DMS53 (cell line): ENCODE measurements around the gene ZNF655.
"Not testable (repeated sequence)": the region's sequence is repeated elsewhere in the genome, so short reads cannot be mapped to it uniquely, and the experiment has no call there.

ENCODE experiments used
- DNase-seq: peaks from one replicate; lab custom pipeline; 2025; lab: John Stamatoyannopoulos, UW

ZNF655 gene, protein sequence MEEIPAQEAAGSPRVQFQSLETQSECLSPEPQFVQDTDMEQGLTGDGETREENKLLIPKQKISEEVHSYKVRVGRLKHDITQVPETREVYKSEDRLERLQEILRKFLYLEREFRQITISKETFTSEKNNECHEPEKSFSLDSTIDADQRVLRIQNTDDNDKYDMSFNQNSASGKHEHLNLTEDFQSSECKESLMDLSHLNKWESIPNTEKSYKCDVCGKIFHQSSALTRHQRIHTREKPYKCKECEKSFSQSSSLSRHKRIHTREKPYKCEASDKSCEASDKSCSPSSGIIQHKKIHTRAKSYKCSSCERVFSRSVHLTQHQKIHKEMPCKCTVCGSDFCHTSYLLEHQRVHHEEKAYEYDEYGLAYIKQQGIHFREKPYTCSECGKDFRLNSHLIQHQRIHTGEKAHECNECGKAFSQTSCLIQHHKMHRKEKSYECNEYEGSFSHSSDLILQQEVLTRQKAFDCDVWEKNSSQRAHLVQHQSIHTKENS

DNA sequence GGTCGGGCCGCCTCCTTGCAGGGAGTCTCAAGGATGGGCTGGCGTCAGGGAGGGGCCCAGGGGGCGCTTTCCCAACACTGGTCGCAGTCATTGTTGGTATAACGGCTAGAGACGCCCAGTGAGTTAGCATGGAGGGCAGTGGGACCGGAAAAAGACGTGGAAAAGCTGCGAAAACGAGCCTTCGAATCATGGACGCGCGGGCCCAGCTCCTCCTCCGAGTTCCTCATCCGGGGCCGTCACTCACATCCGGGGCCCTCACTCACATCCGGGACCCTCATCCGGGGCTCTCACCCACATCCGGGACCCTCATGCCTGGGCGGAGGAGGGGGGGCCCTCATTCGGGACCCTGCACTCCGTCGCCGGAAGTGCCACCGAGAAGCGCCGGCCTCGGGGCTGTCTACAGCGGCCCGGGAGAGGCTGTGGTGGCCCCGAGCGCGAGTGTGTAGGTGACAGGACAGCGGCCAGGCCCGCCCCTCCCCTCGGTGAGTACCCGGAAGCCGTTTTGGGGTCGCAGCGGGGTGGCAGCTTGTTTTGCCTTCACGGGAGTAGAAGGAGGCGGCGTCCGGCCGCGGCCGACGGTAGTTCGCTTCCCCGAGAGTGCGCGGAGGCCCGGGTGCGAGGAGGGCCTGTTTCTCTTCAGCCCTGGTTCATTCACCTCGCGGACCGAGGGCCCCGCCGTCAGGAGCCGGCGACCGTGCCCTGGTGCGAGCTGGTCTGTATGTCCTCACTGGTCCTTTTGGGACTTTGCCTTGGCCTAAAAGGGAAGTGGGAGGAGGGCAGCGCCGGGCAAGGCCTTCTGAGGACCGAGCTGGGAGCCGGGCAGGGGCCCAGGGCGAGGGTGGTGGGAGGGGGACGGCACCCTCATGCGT, at the start of gene ZNF655:
Gene ZNF655 (plus strand): TSS at position 337 of the 869 bp plus-strand sequence. CDS start 1,918 bp downstream, outside the sequence.
- DNase-seq, result peak; percentile 98

DNA sequence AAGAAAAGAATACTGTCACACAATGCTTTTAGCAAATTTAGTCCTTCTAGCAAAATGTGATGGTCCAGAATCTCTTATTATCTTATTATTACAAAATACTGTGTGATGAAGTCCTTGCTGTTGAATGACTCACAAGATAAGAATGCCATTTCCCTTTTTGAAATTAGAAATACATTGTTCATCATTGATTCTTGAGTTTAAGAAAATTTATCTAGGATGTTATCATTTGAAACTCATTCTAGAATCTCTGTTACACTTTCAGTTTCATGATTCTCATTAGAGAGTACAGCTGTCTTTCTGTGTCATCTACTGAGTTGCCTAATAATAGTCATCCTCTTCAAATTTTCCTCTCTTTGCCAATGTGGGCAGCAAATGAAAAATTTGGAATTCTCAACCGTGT, 44.4 kb upstream of the ZNF655 start:
- no peak for DNase-seq

DNA sequence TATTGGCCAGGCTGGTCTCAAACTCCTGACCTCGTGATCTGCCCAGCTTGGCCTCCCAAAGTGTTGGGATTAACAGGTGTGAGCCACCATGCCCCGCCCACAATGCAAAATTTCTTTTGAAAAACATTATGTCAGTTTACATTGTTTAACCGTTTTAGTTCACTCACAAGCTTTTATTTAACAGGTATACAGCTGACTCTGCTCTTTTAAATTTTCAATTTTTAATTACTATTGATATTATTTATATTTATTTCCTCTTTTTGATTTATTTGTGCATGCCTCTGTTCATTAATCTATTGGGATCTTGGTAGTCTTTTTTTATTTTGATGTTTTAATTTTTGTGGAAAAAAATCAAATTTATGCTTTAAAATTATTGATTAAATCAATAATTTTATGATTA, 37.0 kb upstream of the ZNF655 start:
- DNase-seq, result no peak

DNA sequence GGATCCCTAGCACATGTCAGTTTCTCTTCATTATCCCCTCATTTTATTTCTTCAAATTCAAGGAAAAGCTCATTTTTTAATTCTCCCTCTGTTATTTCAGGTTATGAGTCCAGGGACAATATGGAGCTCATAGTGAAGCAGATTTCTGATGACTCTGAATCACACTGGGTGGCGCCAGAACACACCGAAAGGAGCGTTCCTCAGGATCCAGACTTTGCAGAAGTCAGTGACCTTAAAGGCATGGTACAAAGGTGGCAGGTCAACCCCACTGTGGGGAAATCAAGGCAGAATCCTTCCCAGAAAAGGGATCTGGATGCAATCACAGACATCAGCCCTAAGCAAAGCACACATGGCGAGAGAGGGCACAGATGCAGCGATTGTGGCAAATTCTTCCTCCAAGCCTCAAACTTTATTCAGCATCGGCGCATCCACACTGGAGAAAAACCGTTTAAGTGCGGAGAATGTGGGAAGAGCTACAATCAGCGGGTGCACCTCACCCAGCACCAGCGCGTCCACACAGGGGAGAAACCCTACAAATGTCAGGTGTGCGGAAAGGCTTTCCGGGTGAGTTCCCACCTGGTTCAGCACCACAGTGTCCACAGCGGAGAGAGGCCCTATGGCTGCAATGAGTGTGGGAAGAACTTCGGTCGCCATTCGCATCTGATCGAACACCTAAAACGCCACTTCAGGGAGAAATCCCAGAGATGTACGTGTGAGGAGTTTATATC, 32.6 kb upstream of the ZNF655 start:
- peak; percentile 54 for DNase-seq

DNA sequence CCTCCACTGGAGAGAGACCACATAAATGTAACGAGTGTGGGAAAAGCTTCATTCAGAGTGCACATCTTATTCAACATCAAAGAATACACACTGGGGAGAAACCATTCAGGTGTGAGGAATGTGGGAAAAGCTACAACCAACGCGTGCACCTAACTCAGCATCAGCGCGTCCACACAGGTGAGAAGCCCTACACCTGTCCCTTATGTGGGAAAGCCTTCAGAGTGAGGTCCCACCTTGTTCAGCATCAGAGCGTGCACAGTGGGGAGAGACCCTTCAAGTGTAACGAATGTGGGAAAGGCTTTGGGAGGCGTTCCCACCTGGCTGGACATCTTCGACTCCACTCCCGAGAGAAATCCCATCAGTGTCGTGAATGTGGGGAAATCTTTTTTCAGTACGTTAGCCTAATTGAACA, 27.1 kb upstream of the ZNF655 start:
- DNase-seq, result peak; percentile 20

DNA sequence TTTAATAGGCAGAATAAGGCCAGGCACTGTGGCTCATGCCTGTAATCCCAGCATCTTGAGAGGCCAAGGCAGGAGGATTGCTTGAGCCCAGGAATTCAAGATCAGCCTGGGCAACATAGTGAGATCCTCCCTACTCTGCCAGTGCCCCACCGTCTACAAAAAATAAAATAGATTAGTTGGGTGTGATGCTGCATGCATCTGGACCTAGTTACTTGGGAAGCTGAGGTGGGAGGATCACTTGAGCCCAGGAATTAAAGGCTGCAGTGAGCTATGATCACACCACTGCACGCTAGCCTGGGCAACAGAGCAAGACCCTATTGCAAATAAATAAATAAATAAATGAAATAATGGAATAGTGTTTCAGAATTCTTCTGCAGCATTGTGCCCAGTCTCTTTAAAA, 22.8 kb upstream of the ZNF655 start:
- no peak for DNase-seq

DNA sequence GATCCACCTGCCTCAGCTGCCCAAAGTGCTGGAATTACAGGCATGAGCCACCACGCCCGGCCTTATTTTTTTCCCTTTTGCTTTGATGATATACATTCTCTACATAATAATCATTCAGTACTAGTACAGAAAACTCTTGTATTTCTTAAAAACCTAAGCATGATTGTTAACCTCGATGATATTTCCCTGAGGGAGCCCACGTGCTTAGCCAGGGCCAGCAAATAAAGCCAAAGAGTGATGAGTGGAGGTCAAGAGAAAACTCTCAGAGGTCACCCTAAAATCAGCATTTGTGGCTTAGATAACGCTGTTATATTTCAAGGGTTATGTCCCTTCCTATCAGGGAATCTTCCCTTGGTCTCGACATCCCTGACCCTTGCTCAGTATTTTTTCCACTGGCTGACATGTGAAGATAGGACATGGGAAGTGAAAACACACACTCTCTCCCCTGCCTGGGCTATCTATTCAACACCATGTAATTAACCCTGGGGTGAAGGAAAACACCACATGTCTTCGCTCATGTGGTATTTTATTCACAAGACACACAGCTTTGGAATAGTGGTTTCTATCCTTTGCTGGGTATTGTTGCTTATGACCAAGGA, 19.1 kb upstream of the ZNF655 start:
- DNase-seq, result no peak

DNA sequence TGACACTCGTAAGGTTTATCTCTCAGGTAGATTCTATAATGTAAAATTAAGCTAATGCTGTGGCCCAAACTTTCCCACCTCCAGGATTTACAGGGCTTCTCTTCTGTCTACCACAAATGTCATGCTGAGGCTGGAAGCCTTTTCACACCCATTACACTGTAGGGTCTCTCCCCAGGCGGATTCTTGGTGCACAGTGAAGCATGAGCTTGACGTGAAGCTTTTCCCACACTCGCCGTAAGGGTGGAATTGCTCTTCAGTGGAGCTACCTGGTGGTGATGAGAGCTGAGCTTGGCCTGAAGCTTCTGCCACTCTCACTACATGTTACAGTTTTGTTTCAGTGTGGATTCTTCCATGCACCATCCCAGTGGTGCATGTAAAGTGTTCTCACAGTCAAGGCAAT, 17.9 kb upstream of the ZNF655 start:
- DNase-seq, result no peak

DNA sequence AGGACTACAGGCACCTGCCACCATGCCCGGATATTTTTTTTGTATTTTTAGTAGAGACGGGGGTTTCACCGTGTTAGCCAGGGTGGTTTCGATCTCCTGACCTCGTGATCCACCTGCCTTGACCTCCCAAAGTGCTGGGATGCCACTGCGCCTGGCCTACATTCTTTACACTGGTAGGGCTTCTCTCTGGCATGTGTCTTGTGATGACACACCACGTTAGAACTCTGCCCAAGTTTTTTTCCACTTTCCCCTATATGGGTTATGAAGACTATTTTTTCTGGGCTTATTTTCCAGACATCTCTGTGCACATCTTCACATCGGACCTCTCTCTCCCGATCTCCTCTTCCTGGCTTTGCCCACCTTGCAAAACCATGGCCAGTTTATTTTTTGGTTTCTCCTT, 17.2 kb upstream of the ZNF655 start:
- no peak for DNase-seq

DNA sequence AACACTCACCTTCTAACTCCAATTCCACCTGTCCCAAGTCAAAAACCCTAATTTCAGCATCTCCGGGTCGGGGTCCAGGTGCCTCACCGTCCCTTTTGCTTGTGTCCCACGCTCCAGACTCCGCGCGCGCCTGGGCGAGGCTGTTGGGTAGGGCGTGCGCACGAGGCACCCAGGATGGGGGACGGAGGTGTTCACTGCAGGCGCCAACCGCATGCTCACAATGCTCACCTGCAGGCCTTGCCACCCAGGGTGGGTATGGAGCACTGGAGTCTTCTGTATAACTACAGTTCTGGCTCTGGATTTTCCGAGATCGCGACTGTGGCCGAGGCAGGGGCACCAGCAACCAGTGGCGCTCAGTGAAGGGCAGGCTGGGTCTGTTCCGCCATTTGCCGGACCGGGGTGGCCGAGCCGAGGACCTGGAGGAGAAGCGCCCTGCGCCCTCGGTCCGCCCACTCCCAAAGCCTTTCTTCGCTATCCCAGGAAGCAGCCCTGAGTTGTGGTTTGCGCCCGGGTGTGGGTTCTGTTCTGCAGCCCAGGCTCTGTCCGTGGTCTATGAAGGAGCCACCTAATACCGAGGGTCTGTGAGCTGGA, 15.3 kb upstream of the ZNF655 start:
- DNase-seq, result no peak

DNA sequence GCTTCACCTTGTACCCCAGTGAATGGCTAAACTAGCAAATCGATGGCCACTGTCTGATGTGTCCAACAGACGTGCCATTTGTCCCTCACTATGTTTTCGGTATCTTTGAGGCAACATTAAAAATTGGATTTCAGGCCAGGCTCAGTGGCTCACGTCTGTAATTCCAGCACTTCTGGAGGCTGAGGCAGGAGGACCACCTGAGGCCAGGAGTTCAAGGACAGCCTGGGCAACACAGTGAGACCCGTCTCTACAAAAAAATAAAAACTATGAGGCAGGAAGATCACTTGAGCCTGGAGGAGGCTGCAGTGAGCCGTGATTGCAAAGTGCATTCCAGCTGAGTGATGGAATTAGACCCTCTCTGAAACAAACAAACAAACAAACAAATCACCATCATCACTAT, 14.5 kb upstream of the ZNF655 start:
- no peak for DNase-seq

DNA sequence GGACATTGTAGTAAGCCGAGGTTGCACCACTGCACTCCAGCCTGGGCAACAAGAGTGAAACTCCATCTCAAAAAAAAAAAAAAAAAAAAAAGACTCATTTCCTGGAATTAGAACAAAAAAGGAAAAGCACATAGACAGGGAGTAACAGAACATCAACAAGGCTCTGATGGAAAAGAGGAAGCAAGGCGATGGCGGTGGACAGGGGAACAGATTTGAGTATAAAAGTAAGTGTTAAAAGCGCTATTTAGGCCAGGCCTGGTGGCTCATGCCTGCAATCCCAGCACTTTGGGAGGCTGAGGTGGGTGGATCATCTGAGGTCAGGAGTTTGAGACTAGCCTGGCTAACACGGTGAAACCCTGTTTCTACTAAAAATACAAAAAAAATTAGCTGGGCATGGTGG, 13.1 kb upstream of the ZNF655 start:
- not testable (repeated sequence) for DNase-seq

DNA sequence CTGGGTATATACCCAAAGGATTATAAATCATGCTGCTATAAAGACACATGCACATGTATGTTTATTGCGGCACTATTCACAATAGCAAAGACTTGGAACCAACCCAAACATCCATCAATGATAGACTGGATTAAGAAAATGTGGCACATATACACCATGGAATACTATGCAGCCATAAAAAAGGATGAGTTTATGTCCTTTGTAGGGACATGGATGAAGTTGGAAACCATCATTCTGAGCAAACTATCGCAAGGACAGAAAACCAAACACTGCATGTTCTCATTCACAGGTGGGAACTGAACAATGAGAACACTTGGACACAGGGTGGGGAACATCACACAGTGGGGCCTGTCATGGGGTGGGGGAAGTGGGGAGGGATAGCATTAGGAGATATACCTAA, 8.9 kb upstream of the ZNF655 start:
- not testable (repeated sequence) for DNase-seq

DNA sequence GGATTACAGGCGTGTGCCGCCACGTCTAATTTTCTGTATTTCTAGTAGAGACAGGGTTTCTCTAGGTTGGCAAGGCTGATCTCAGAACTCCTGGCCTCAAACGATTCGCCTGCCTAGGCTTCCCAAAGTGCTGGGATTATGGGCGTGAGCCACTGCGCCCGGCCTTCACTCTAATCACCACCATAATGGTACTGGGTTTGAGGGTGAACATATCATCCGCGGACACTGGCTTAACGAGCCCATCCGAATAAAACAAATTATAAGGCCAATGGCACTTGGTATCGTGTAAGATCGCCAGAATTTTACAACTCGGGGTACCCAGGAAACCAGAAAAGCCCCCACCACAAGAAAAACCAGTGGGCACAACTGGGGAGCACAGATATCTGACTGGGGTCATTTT, 7.1 kb upstream of the ZNF655 start:
- peak; percentile 45 for DNase-seq

DNA sequence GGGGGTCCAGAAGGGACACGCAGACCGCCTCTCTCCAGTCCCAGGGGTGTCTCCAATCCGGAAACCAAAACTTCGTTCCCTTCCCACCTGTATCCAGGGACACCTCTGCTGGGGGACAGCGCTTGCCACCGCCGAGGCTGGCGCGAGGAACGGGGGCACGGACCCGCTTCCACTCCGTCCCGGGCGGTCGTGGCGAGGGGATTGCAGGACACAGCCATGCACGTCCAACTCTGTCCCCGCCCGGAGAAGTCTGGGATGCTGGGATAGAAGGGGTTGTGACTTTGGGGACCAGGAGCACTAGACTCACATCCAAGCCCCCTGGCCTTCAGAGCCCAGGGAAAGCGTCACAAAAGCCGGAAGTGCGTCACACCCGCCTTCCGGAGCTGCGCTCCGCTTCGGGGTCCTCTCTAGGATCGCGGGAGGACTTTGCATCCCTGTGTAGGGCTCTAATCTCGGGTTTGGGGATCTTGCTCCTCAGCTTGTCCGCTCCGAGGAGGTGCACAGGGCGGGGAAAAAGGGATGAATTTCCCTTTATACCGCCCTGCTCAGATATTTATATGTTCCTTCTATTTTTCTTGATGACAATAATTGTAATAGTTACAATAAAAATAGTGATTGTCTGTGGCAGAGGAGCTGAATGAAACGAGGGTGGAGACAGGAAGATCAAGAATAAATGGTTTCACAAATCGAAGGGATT, 6.5 kb upstream of the ZNF655 start, which contains the start of gene FAM200A:
Gene FAM200A (minus strand): TSS at position 348 of the 697 bp plus-strand sequence. CDS start 3,707 bp downstream, outside the sequence.
- peak; percentile 98 for DNase-seq

DNA sequence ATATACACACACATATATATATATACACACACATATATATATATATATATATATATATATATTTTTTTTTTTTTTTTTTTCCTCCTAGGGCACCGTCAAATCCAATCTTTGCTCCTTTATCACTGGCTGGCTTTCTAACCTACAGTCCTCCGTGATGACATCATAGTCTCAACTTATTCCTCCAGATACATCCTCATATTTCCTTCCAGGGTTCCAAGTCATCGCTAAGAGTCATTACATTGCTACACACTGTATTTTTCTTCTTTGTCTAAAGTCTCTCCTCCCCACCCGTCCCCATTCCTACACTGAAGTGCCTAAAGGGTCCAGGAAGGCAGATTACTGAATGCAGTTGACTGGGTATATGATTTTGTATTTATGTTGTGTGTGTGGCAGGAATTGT, 5.4 kb upstream of the ZNF655 start:
- peak; percentile 19 for DNase-seq

DNA sequence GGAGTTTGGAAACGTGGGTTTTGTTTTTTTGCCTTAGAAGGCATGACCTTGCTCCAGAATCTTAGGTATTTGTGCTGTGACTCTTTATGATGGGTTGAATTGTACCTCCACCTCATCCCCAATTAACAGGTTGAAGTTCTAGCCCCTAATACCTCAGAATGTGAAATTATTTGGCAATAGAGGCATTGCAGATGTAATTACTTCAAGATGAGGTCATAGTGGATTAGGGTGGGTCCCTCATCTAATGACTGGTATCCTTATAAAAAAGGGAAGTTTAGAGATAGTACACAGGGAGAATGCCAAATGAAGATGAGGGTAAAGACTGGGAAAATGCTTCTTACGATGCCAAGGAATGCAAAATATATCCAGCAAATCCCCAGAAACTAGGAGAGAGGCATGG, 3.5 kb upstream of the ZNF655 start:
- DNase-seq, result no peak

DNA sequence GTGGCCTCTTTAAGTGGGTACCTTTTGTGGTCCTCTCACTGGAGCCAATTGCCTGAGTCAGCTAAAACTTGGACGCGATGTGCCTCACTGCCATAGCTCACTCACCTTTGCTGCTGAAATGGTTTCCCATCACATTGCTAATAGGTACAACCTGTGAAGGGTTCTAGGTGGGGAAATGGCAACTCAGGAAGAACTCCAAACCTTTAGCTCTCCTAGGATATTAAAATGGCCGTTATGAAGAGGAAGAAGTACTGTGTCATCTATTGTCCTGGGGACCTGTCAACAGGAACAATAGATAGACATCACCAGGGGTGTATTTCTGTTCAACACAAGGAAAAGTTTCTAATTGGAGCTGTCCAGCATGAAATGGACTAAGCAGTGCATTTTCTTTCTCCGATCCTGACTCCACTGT, 1.2 kb upstream of the ZNF655 start:
- no peak for DNase-seq

DNA sequence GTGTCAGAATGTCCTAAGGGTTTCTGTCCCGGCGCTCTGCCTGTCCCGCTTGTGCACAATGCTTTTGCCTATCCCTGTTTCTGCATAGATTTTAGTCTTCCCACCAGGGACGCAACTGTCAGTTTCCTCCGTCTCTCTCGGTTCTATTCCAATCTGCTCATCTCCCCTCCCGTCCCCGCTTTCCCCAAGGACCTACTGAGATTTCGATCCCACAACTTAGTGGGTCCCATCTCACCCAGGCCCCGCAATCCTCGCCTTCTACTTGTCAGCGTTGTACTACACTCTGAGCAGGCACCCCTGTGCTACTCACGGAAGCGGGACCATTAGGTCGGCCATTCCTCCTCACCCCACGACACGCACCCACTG, 519 bp upstream of the ZNF655 start:
- DNase-seq, result no peak

DNA sequence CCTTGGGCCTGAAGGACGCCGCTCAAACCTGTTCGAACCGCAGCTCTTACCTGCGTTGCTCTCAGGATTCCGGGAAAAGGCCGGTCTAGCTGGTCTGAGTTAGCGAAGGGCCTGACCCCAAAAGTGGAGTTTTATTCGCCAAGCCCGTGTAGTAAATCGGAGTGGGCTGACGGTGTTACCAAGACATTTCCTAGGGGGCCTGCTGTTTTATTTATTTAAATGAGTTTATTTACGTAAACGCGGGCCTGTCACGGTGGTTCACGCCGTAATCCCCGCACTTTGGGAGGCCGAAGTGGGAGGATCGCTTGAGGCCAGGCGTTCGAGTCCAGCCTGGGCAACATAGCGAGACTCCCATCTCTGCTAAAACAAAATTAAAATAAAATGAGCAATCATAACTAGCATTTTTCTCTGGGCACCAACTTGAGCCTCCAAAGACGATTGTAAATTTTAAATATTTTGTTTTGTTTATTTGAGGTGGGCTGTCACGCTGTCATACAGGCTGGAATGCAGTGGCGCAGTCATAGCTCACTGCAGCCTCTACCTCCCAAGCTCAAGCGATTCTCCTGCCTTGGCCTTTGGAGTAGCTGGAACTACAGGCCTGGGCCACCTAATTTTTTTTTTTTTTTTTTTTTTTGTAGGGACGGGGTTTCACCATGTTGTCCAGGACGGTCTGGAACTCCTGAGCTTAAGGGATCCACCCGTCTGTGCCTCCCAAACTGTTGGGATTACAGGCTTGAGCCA, 903 bp downstream of the ZNF655 start:
- no peak for DNase-seq
